Measurements from ENCODE around the gene SELENOI.

- TF ChIP-seq CTCF (IDR thresholded peaks at IDR 0.05; ENCODE audit: insufficient read depth, low read length, poor library complexity, severe bottlenecking) (no peak), EZH2phosphoT487 (conservative IDR thresholded peaks at IDR 0.05; ENCODE audit: low read length) (no peak)
These were observed 30.9 kb downstream of the SELENOI start for GRCh38 chr2:26376799-26377198.
